ENCODE measurements around the gene CHRNB4.
"Not testable (repeated sequence)": the region's sequence is repeated elsewhere in the genome, so short reads cannot be mapped to it uniquely, and the experiment has no call there.

CHRNB4 gene

DNA sequence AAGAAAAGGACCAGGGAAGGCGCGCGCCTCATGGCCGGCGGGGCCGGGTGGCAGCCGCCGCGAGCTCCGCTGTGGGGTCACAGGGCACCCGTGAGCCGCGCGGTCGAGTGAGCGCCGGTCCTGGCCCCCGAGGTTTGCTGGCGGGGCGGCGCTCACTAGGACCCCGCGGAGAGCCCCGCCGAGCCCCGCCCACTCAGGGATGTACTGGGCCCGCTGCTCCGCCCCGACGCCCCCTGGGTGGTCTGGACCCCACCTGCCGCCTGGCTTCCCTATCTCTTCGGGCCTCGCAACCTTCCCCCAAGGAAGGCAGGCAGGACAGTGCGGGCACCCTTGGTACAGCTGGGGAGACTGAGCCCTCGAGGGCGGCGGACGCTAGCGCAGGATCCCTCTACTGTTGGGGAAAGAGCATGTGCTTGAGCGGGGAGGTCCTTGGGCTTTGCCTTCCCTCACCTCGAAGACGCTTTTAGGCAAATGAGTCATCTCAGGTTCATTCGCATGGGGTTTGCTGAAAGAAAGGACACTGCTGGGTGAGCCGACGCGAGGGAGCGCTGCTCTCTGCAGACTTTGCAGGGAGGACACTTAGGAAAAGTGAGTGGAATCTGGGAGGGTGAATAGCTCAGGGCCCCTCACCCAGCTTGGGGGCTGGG is at the start of gene CHRNB4:
Gene CHRNB4 (minus strand): TSS at position 109 of the 647 bp plus-strand sequence. CDS start 77 bp downstream, at position 32.
- intact Hi-C loops (cut with micrococcal nuclease), result no loop called here
- Mint-ChIP-seq H3K9me3 (no peaks in the 10 kb centered on the region), H3K4me3 (peak within 1 kb of the TSS; percentile 52), H3K36me3 (ENCODE audit: low read depth) (no peaks in the 10 kb centered on the region), H3K4me1 (ENCODE audit: low read depth) (peaks cover 7% of the 10 kb centered on the region), H3K27ac (no peak within 1 kb of the TSS), H3K27me3 (peaks cover 36% of the 10 kb centered on the region)

GRCh38 chr15:78689626-78690025 is 48.6 kb upstream of the CHRNB4 start:
- Mint-ChIP-seq H3K9me3 (no peaks in the 10 kb centered on the region), H3K36me3 (ENCODE audit: low read depth) (no peaks in the 10 kb centered on the region), H3K4me3 (no peak overlapping the region), H3K4me1 (ENCODE audit: low read depth) (peaks cover 15% of the 10 kb centered on the region), H3K27me3 (no peaks in the 10 kb centered on the region), H3K27ac (no peak overlapping the region)
- intact Hi-C loops (cut with micrococcal nuclease), result no loop called here

DNA sequence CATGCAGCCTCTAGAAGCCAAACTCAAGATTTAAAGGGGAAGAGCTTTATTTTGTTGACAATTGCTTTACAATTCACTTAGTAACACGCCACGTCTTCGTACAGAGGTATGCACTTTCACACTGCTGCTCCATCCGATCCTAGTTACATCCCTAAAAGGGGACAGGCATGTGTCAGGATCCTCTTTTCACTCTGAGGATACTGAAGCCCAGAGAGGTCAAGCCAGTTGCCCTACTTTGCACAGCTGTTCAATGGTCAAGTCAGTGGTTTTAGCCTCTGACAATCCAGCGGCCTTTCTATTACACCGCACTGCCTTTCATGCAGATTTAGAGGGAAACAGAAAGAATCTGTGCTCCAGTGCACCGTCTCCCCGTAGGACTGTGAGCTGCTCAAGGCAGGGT is 44.9 kb upstream of the CHRNB4 start:
- intact Hi-C loops (cut with micrococcal nuclease), result no loop called here
- H3K4me1 Mint-ChIP-seq (ENCODE audit: low read depth), result peaks cover 38% of the 10 kb centered on the region
- no peaks in the 10 kb centered on the region for H3K9me3 Mint-ChIP-seq
- H3K27me3 Mint-ChIP-seq, result peaks cover 3% of the 10 kb centered on the region
- H3K36me3 Mint-ChIP-seq (ENCODE audit: low read depth), result no peaks in the 10 kb centered on the region
- H3K4me3 Mint-ChIP-seq, result no peak overlapping the region
- H3K27ac Mint-ChIP-seq, result no peak overlapping the region

DNA sequence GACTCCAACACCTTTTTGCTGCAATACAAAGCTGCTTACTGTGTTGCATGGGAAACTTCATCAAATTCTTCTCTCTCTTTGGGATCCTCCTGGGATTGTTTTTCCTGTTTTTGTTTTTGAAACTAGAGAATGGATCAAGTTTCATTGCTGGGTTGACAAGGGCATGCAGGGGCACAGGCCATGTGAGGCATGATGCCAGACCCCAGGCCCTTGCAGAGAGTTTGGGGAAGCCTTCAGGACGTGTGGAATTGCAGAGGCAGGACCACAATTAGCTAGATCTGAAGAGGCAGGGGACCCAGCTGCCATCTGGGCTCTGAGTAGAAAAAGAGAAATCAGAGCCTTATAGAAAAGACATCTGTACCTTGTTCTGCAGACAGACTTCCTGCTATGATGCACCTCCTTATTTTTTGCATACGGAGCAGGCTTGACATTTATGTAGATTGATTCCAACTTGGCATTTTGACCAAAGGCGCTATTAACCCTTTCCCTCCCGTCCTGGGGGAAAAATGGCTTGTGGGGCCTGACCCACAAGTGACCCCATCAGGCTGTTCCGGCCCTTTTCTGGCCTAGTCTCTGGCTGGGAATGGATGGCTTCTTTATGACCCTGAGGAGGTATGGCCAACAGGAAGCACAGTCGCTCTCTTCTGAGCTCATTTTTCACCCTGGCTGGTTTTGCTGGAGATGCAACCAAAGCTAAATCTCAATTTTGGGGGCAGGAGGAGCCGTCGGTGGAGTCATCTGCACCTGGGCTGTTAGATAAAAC is 44.3 kb upstream of the CHRNB4 start:
- no peaks in the 10 kb centered on the region for H3K9me3 Mint-ChIP-seq
- H3K4me1 Mint-ChIP-seq (ENCODE audit: low read depth), result peaks cover 43% of the 10 kb centered on the region
- H3K4me3 Mint-ChIP-seq, result no peak overlapping the region
- H3K27me3 Mint-ChIP-seq, result peaks cover 3% of the 10 kb centered on the region
- intact Hi-C loops (cut with micrococcal nuclease), result no loop called here
- no peaks in the 10 kb centered on the region for H3K36me3 Mint-ChIP-seq (ENCODE audit: low read depth)
- no peak overlapping the region for H3K27ac Mint-ChIP-seq

- no peak overlapping the region for H3K4me3 Mint-ChIP-seq
- H3K27me3 Mint-ChIP-seq, result peaks cover 3% of the 10 kb centered on the region
- intact Hi-C loops (cut with micrococcal nuclease), result no loop called here
- H3K27ac Mint-ChIP-seq, result no peak overlapping the region
- H3K4me1 Mint-ChIP-seq (ENCODE audit: low read depth), result peaks cover 44% of the 10 kb centered on the region
- H3K36me3 Mint-ChIP-seq (ENCODE audit: low read depth), result no peaks in the 10 kb centered on the region
- H3K9me3 Mint-ChIP-seq, result no peaks in the 10 kb centered on the region
Measured at GRCh38 chr15:78684657-78685056, 43.6 kb upstream of the CHRNB4 start.

GRCh38 chr15:78683599-78683998 is 42.6 kb upstream of the CHRNB4 start:
- H3K4me1 Mint-ChIP-seq (ENCODE audit: low read depth), result peaks cover 44% of the 10 kb centered on the region
- intact Hi-C loops (cut with micrococcal nuclease), result not testable (repeated sequence)

GRCh38 chr15:78682693-78683410 is 41.8 kb upstream of the CHRNB4 start:
- H3K4me3 Mint-ChIP-seq, result no peak overlapping the region
- no peaks in the 10 kb centered on the region for H3K36me3 Mint-ChIP-seq (ENCODE audit: low read depth)
- H3K9me3 Mint-ChIP-seq, result no peaks in the 10 kb centered on the region
- peaks cover 3% of the 10 kb centered on the region for H3K27me3 Mint-ChIP-seq
- H3K4me1 Mint-ChIP-seq (ENCODE audit: low read depth), result peaks cover 44% of the 10 kb centered on the region
- H3K27ac Mint-ChIP-seq, result no peak overlapping the region
- intact Hi-C loops (cut with micrococcal nuclease), result no loop called here

More at GRCh38 chr15:78683599-78683998, 42.6 kb upstream of the CHRNB4 start:
- not testable (repeated sequence) for H3K4me3 Mint-ChIP-seq; H3K27me3 Mint-ChIP-seq; H3K27ac Mint-ChIP-seq; H3K9me3 Mint-ChIP-seq; H3K36me3 Mint-ChIP-seq (ENCODE audit: low read depth)

DNA sequence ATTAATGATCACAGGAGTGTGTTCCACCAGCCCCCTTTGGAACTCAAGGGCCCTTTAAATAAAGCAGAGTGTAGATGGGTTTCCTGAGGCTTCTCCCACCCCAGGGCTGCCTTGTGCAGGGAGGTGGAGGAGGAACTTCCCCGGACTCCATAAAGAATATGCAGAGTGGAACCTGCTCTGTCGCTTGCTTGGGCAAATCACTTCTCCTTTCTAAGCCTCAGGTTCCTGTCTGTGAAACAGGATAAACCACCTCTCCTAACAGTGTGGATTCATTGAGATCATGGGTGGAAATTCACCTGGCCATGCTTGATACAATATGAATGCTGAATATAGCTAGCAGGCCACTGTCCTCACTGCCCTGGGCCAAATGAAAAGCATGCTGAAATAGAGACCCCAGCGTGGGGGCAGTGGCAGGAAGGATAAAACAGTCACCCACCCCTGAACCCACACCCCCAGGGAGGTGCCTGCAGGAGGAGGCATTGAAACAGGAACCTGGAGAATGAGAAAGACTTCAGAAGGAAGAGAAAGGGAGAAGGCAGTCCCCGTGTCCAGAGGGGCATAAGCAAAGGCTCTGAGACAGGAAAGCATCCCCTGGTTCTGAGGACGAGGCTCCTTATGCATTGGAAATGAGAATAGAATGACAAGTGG is 41.1 kb upstream of the CHRNB4 start:
- Mint-ChIP-seq H3K27ac (no peak overlapping the region), H3K4me1 (ENCODE audit: low read depth) (peaks cover 44% of the 10 kb centered on the region), H3K9me3 (no peaks in the 10 kb centered on the region), H3K36me3 (ENCODE audit: low read depth) (no peaks in the 10 kb centered on the region), H3K4me3 (no peak overlapping the region), H3K27me3 (peaks cover 3% of the 10 kb centered on the region)
- intact Hi-C loops (cut with micrococcal nuclease), result no loop called here

DNA sequence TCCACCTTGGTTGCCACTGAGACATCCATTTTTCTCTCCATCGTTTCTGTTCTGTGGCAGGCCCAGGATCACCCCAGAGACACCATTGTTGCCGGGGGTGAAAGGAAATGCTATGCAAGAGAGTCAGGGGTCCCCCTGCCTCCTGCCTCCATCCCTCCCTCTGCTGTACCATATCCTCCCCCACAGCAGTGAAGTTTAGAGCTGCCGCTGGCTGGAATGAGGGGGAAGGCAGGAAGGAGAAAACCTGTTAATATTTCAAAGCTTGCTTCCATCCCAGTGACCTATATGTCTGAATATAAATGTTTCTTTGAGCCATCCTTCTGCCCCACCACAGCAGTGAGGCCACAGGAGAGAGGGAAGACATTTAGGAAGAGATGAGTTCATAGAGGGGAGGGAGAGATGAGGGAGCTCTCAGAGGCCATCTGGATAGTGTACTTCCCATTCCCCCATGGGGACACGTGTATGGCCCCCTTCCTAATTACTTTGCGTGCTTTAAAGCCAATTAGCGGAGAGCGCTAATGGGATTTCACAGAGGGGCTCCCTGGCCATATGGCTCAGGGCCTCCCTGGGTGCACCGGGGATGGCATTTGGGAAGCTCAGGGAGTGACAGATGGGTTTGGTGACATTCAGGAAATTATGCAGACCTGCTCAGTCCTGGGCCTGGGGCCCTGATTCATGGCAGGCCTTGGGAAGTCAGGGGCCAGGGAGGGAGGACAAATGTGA is 40.4 kb upstream of the CHRNB4 start:
- H3K27me3 Mint-ChIP-seq, result peaks cover 3% of the 10 kb centered on the region
- no peaks in the 10 kb centered on the region for H3K9me3 Mint-ChIP-seq
- peaks cover 44% of the 10 kb centered on the region for H3K4me1 Mint-ChIP-seq (ENCODE audit: low read depth)
- no peak overlapping the region for H3K4me3 Mint-ChIP-seq
- intact Hi-C loops (cut with micrococcal nuclease), result no loop called here
- H3K36me3 Mint-ChIP-seq (ENCODE audit: low read depth), result no peaks in the 10 kb centered on the region
- no peak overlapping the region for H3K27ac Mint-ChIP-seq

GRCh38 chr15:78680431-78681075 is 39.5 kb upstream of the CHRNB4 start:
- peaks cover 3% of the 10 kb centered on the region for H3K27me3 Mint-ChIP-seq
- no peaks in the 10 kb centered on the region for H3K9me3 Mint-ChIP-seq
- no peak overlapping the region for H3K27ac Mint-ChIP-seq
- intact Hi-C loops (cut with micrococcal nuclease), result no loop called here
- H3K36me3 Mint-ChIP-seq (ENCODE audit: low read depth), result no peaks in the 10 kb centered on the region
- H3K4me1 Mint-ChIP-seq (ENCODE audit: low read depth), result peaks cover 40% of the 10 kb centered on the region
- H3K4me3 Mint-ChIP-seq, result no peak overlapping the region

DNA sequence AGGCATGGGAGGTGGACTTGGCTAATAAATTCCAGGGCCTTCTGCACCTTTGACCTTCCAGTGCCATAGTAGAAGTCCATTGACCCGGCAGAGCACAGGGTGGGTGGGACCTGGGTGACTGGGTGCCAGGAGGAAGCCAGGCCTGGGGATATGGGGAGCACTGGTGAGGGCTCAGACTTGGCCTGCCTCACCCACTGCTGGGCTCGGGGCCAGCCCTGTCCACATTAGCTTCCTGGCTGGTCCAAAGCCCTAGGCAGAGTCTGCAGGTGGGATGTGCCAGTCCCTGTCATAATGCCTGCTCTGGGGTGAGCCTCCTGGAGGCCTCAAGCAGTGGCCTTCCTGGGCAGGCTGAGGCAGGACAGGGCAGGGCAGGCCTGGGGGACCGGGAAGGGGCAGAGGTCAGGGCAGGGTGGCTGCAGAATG is 38.1 kb upstream of the CHRNB4 start:
- intact Hi-C loops (cut with micrococcal nuclease), result no loop called here
- no peaks in the 10 kb centered on the region for H3K36me3 Mint-ChIP-seq (ENCODE audit: low read depth)
- no peak overlapping the region for H3K27ac Mint-ChIP-seq
- peaks cover 29% of the 10 kb centered on the region for H3K4me1 Mint-ChIP-seq (ENCODE audit: low read depth)
- H3K4me3 Mint-ChIP-seq, result no peak overlapping the region
- H3K27me3 Mint-ChIP-seq, result peaks cover 3% of the 10 kb centered on the region
- no peaks in the 10 kb centered on the region for H3K9me3 Mint-ChIP-seq

- intact Hi-C loops (cut with micrococcal nuclease), result no loop called here
- peaks cover 13% of the 10 kb centered on the region for H3K4me1 Mint-ChIP-seq (ENCODE audit: low read depth)
- H3K9me3 Mint-ChIP-seq, result peaks cover 6% of the 10 kb centered on the region
- no peaks in the 10 kb centered on the region for H3K27me3 Mint-ChIP-seq
- no peak overlapping the region for H3K27ac Mint-ChIP-seq
- H3K4me3 Mint-ChIP-seq, result no peak overlapping the region
- H3K36me3 Mint-ChIP-seq (ENCODE audit: low read depth), result no peaks in the 10 kb centered on the region
Measured at GRCh38 chr15:78676424-78677110, 35.6 kb upstream of the CHRNB4 start.
